ENCODE results near the gene LAMA5. TPM values are rescaled to one million over a fixed set of nuclear protein-coding genes. Genes with fewer than 3 reads are reported as not detected.

Gene LAMA5
- total and polyA plus RNA-seq, 2 of the 8 experiments (the other 6 are each of a cell fraction or from before 2014, with no cell fraction given): 34.4 to 225 TPM

- TF ChIP-seq RXRA (IDR thresholded peaks at IDR 0.05; ENCODE audit: insufficient read depth, low read depth, low read length) (0 out of 2 replicates have a peak, but pooled peaks have one; percentile 17), NANOG (IDR thresholded peaks at IDR 0.05; ENCODE audit: insufficient read depth, low read depth, low read length, poor library complexity, severe bottlenecking) (no peak), HDAC2 (IDR thresholded peaks at IDR 0.05; ENCODE audit: borderline replicate concordance in 1 of 2, low read depth in 2 of 2, low read length in 2 of 2) (peak in 1 of 2 experiments; percentile 71; a peak in 1 of 4 replicates), EP300 (IDR thresholded peaks at IDR 0.05; ENCODE audit: borderline replicate concordance in 1 of 2, low read depth in 2 of 2, low read length in 2 of 2) (peak; percentile 44 to 90; a peak in 2 of 3 replicates), TBP (IDR thresholded peaks at IDR 0.05; ENCODE audit: low read depth, low read length) (peak; percentile 54; the same call in 1 of the 2 replicates), SP2 (IDR thresholded peaks at IDR 0.05; ENCODE audit: low read length) (peak; percentile 82), SP1 (IDR thresholded peaks at IDR 0.05; ENCODE audit: low read depth, low read length) (peak; percentile 88), RFX5 (IDR thresholded peaks at IDR 0.05; ENCODE audit: borderline replicate concordance, low read depth, low read length) (no peak), SIRT6 (IDR thresholded peaks at IDR 0.05; ENCODE audit: low read length) (no peak), CTCF (IDR thresholded peaks at IDR 0.05; ENCODE audit: control extremely low read depth in 1 of 3, insufficient read depth in 1 of 3, low read depth in 1 of 3, low read length in 3 of 3) (peak; percentile 64 to 98 (median 75)), TCF12 (IDR thresholded peaks at IDR 0.05; ENCODE audit: low read depth, low read length) (no peak), E2F6 (IDR thresholded peaks at IDR 0.05) (no peak), MAFK (IDR thresholded peaks at IDR 0.05; ENCODE audit: low read depth, low read length) (peak; percentile 98), ATF3 (IDR thresholded peaks at IDR 0.05; ENCODE audit: insufficient read depth, low read depth, low read length) (no peak), CBX5 (IDR thresholded peaks at IDR 0.05; ENCODE audit: low read depth, low read length) (no peak), CREB1 (IDR thresholded peaks at IDR 0.05) (peak; percentile 86), RNF2 (IDR thresholded peaks at IDR 0.05; ENCODE audit: borderline replicate concordance, low read depth, low read length, missing control alignments, poor library complexity, severe bottlenecking) (no peak)
Observed at GRCh38 chr20:62302341-62303061, 64.6 kb downstream of the LAMA5 start, which contains the start of gene ADRM1 (continued).

Measured in H1 (cell line).